HepG2 (cell line): ENCODE data around the gene FGD3. TPM values are rescaled to one million over a fixed set of nuclear protein-coding genes. Genes with fewer than 3 reads are reported as not detected.

Experiments used
- ATAC-seq: fragments of 200-7000 bp; cut with Tn5 transposase; 3 replicates; pipeline ENCODE4 v1.9.1; 2020; ENCODE audit warnings: mild to moderate bottlenecking, moderate library complexity
- BruUV-seq: library from RNA; stranded (reverse); fragments of 400-500 nt; replicated peaks from 2 replicates; lab custom pipeline; 2021; lab: Mats Ljungman, UMichigan
- CTCF ChIA-PET: fragments of 300-600 bp; formaldehyde crosslinking; extraction: SDS; loops from one replicate; lab custom pipeline; 2021; ENCODE audit warnings: low total read pairs, inconsistent platforms, low intra/inter-chr PET ratio; lab: Yijun Ruan, JAX
- POLR2A ChIA-PET: fragments of 350-600 bp; sonication (Branson Sonifier 250); formaldehyde crosslinking; loops from one replicate; lab custom pipeline; 2020; ENCODE audit warnings: antibody characterized with exemption, inconsistent platforms; lab: Yijun Ruan, JAX
- DNase-seq: peaks from one replicate; pipeline ENCODE4 v3.0.0-alpha.2; 2015; ENCODE audit warnings: low spot score
- FAIRE-seq: peaks from 3 replicates; lab custom pipeline; 2011; peaks lifted over from hg19 to GRCh38; lab: Jason Lieb, UNC
- H2AFZ ChIP-seq: one replicate; pipeline ENCODE4 v1.6.1; 2011; ENCODE audit warnings: low read length, inconsistent platforms
- H3K27ac ChIP-seq: fragments of 300-600 bp; 3 replicates; pipeline ENCODE4 v1.8.0; 2011; ENCODE audit warnings: mixed run types, mild to moderate bottlenecking, mixed read lengths, low read length, inconsistent platforms; ENCODE audit not compliant: insufficient read depth; ENCODE audit errors: extremely low read length
- H3K27me3 ChIP-seq, 2 experiments: fragments of 200-600 bp in 1 of 2; 2 replicates in 1 of 2; 3 replicates in 1 of 2; pipeline versions ENCODE4 v1.6.0 to v1.8.0; 2011; ENCODE audit warnings: low read length in 2 of 2, mild to moderate bottlenecking in 2 of 2, moderate library complexity in 2 of 2, inconsistent platforms in 1 of 2; ENCODE audit not compliant: insufficient read depth in 2 of 2, control insufficient read depth in 1 of 2
- H3K36me3 ChIP-seq, 2 experiments: fragments of 200-600 bp in 1 of 2; replicated peaks in 1 of 2; 2 replicates in 1 of 2; 3 replicates in 1 of 2; pipeline versions ENCODE4 v1.5.1 to v1.8.0; 2011; ENCODE audit warnings: low read length in 2 of 2, inconsistent platforms in 1 of 2; ENCODE audit not compliant: insufficient read depth in 2 of 2, control insufficient read depth in 1 of 2
- H3K4me1 ChIP-seq: 2 replicates; pipeline ENCODE4 v1.5.1; 2012; ENCODE audit warnings: low read length, inconsistent platforms; ENCODE audit not compliant: insufficient read depth
- H3K4me2 ChIP-seq: 2 replicates; pipeline ENCODE4 v1.6.0; 2011; ENCODE audit warnings: low read depth, low read length, inconsistent platforms
- H3K4me3 ChIP-seq, 3 experiments: fragments of 200-600 bp in 1 of 3; sonication (generic), shearing (Covaris generic) in 1 of 3; replicated peaks in 1 of 3; 2 replicates each; pipeline ENCODE4 v1.5.1; 2011 to 2016; ENCODE audit warnings: low read length in 3 of 3, inconsistent platforms in 2 of 3, low read depth in 2 of 3, mild to moderate bottlenecking in 2 of 3, control low read depth in 1 of 3, mixed read lengths in 1 of 3; ENCODE audit not compliant: insufficient read depth in 1 of 3
- H3K79me2 ChIP-seq: one replicate; pipeline ENCODE4 v1.6.1; 2011; ENCODE audit warnings: low read length, inconsistent platforms; ENCODE audit not compliant: insufficient read depth
- H3K9ac ChIP-seq: 2 replicates; pipeline ENCODE4 v1.6.0; 2011; ENCODE audit warnings: mild to moderate bottlenecking, low read depth, low read length, inconsistent platforms; ENCODE audit not compliant: insufficient read depth
- H3K9me3 ChIP-seq: 2 replicates; pipeline ENCODE4 v1.5.1; 2012; ENCODE audit warnings: mild to moderate bottlenecking, low read length
- H4K20me1 ChIP-seq: 2 replicates; pipeline ENCODE4 v1.6.0; 2011; ENCODE audit warnings: inconsistent platforms, mild to moderate bottlenecking, low read length, moderate library complexity; ENCODE audit not compliant: insufficient read depth
- ARNT ChIP-seq: fragments of 450-650 bp; IDR thresholded peaks from 2 replicates; pipeline ENCODE4 v1.6.1; 2017
- ARNTL ChIP-seq: sonication (generic); formaldehyde crosslinking; IDR thresholded peaks from 2 replicates; pipeline ENCODE4 v1.4.0; 2020; ENCODE audit warnings: mild to moderate bottlenecking, missing genetic modification reagents
- FOSL2 ChIP-seq: sonication (generic); formaldehyde crosslinking; IDR thresholded peaks from 2 replicates; pipeline ENCODE4 v1.4.0; 2020; ENCODE audit warnings: missing genetic modification reagents
- FOXO1 ChIP-seq: sonication (generic); formaldehyde crosslinking; IDR thresholded peaks from 2 replicates; pipeline ENCODE4 v1.4.0; 2020; ENCODE audit warnings: missing genetic modification reagents
- FOXP1 ChIP-seq, 2 experiments: fragments of 450-650 bp in 1 of 2; IDR thresholded peaks; 2 replicates each; pipeline ENCODE4 v1.6.1; 2017 to 2018; ENCODE audit warnings: antibody characterized with exemption in 1 of 2
- HMGXB3 ChIP-seq: sonication (generic); formaldehyde crosslinking; IDR thresholded peaks from 2 replicates; pipeline ENCODE4 v1.4.0; 2020; ENCODE audit warnings: missing genetic modification reagents, borderline replicate concordance
- HNRNPL ChIP-seq: fragments of 200-400 bp; formaldehyde crosslinking; IDR thresholded peaks from 2 replicates; pipeline ENCODE4 v1.6.1; 2017; ENCODE audit warnings: mild to moderate bottlenecking, low read depth, low read length
- HOXA9 ChIP-seq: sonication (generic); formaldehyde crosslinking; IDR thresholded peaks from 2 replicates; pipeline ENCODE4 v1.8.1; 2022; ENCODE audit warnings: missing genetic modification reagents, mild to moderate bottlenecking, moderate library complexity, borderline replicate concordance
- MNT ChIP-seq: fragments of 450-650 bp; IDR thresholded peaks from 2 replicates; pipeline ENCODE4 v1.6.1; 2016
- SAFB2 ChIP-seq: sonication (generic); formaldehyde crosslinking; IDR thresholded peaks from 2 replicates; pipeline ENCODE4 v1.5.1; 2020; ENCODE audit warnings: missing genetic modification reagents, low read depth, mild to moderate bottlenecking, borderline replicate concordance
- TEAD2 ChIP-seq: sonication (generic); formaldehyde crosslinking; IDR thresholded peaks from 2 replicates; pipeline ENCODE4 v1.9.0; 2021; ENCODE audit warnings: missing genetic modification reagents
- ZFP36L2 ChIP-seq: sonication (generic); formaldehyde crosslinking; IDR thresholded peaks from 2 replicates; pipeline ENCODE4 v1.4.0; 2020; ENCODE audit warnings: missing genetic modification reagents
- ZFP82 ChIP-seq: sonication (generic); formaldehyde crosslinking; IDR thresholded peaks from 2 replicates; pipeline ENCODE4 v1.5.1; 2020; ENCODE audit warnings: mild to moderate bottlenecking, missing genetic modification reagents, borderline replicate concordance
- ZNF143 ChIP-seq: sonication (generic); formaldehyde crosslinking; IDR thresholded peaks from 2 replicates; pipeline ENCODE4 v1.4.0; 2020; ENCODE audit warnings: missing genetic modification reagents
- ZNF501 ChIP-seq: sonication (generic); formaldehyde crosslinking; IDR thresholded peaks from 2 replicates; pipeline ENCODE4 v1.5.1; 2020; ENCODE audit warnings: mild to moderate bottlenecking, moderate library complexity, missing genetic modification reagents
- ZNF878 ChIP-seq: sonication (generic); formaldehyde crosslinking; IDR thresholded peaks from 2 replicates; pipeline ENCODE4 v1.8.1; 2023; ENCODE audit warnings: mild to moderate bottlenecking, missing genetic modification reagents, moderate library complexity
- whole genome bisulfite sequencing: methylation state at CpG from one replicate; pipeline ENCODE4 v1.1.6; 2017; ENCODE audit warnings: low lambda C conversion rate; 5-methylcytosine and 5-hydroxymethylcytosine counted together
- in situ Hi-C: cut with HindIII; loops from 2 replicates; pipeline ENCODE4 v1.10.0; 2017; ENCODE audit warnings: low pct_unique_long_range_greater_than_20kb; ENCODE audit not compliant: extremely low pct_ligation_motif_present
- intact Hi-C: fragments of 100-400 bp; cut with micrococcal nuclease; formaldehyde crosslinking; loops from one replicate; pipeline ENCODE4 v1.10.0; 2022; ENCODE audit not compliant: unreplicated experiment
- polyA plus RNA-seq, 8 experiments: library from polyadenylated mRNA; depleted of rRNA in 3 of 8; stranded (reverse) in 7 of 8; unstranded in 1 of 8; fragments of >200 nt; fragmentation: Illumina TruSeq in 4 of 8; extraction: Trizol in 4 of 8; gene quantifications; 2 replicates each; pipeline versions ENCODE4 v1.2.1 to v1.2.3, GENCODE V29; 2011 to 2016; ENCODE audit warnings: low read depth in 4 of 8, missing spikeins in 1 of 8, mixed read lengths in 1 of 8; ENCODE audit not compliant: insufficient read depth in 1 of 8
- total RNA-seq, 5 experiments: library from RNA; depleted of rRNA; stranded (reverse); fragments of >200 nt; fragmentation: Illumina TruSeq; extraction: Trizol; gene quantifications; 2 replicates each; pipeline ENCODE4 v1.2.3, GENCODE V29; 2016; ENCODE audit warnings: low read depth in 1 of 5
- TF ChIP-seq, protein P1 (sequence below): IDR thresholded peaks from 2 replicates; pipeline ENCODE4 v1.6.1; 2016; ENCODE audit warnings: missing compliant biosample characterization, missing genetic modification reagents, borderline replicate concordance

The FGD3 gene
- total and polyA plus RNA-seq, 2 of the 13 experiments (the other 11 are each of a cell fraction or from before 2014, with no cell fraction given), result 0.53 to 1.1 TPM

DNA sequence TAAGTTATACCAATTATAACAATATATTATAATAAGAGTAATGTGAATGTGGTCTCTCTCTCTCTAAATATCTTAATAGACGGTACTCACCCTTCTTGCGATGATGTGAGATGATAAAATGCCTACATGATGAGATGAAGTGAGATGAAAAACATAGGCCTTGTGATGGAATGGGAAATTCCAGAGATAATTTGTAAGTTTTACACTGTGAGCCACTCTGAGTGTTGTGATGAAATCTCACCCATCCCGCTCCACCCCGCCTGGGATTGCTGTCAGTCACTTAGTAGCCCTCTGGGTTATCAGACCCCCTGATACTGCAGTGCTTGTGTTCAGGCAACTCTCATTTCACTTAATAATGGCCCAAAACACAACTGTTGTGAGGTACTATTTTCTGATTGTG is 121.6 kb downstream of the FGD3 start:
- in situ Hi-C loops (no loop called here), intact Hi-C loops (no loop called here)
- Histone ChIP-seq H3K27me3 (no peaks in the 10 kb centered on the region), H3K9ac (no peak overlapping the region), H3K4me3 (no peak overlapping the region), H3K4me1 (0 out of 2 replicates have a peak, but pooled peaks cover 7% of the 10 kb centered on the region), H2AFZ (no peak overlapping the region), H3K9me3 (no peaks in the 10 kb centered on the region), H4K20me1 (no peaks in the 10 kb centered on the region), H3K79me2 (no peaks in the 10 kb centered on the region), H3K4me2 (no peak overlapping the region), H3K36me3 (no peaks in the 10 kb centered on the region), H3K27ac (no peak overlapping the region)
- ChIA-PET CTCF (no interaction called here), POLR2A (no interaction called here)
- no peak for TF ChIP-seq FOSL2 (CRISPR knock-in tag)
- TF ChIP-seq FOXP1 (IDR thresholded peaks at IDR 0.05), result no peak
- no peak for TF ChIP-seq FOXP1 (CRISPR knock-in tag; IDR thresholded peaks at IDR 0.05)
- TF ChIP-seq HNRNPL, result no peak
- TF ChIP-seq ZNF878 (CRISPR knock-in tag), result no peak
- no peak for TF ChIP-seq HOXA9 (CRISPR knock-in tag)
- TF ChIP-seq SAFB2 (CRISPR knock-in tag), result no peak
- TF ChIP-seq ZNF501, result no peak
- no peak for TF ChIP-seq ZFP36L2 (CRISPR knock-in tag)
- no peak for TF ChIP-seq ARNTL
- no peak for TF ChIP-seq TEAD2 (CRISPR knock-in tag)
- no peak for TF ChIP-seq FOXO1 (CRISPR knock-in tag)
- no peak for TF ChIP-seq ARNT
- no peak for TF ChIP-seq ZFP82 (CRISPR knock-in tag)
- no peak for TF ChIP-seq HMGXB3 (CRISPR knock-in tag)
- TF ChIP-seq MNT, result no peak
- TF ChIP-seq, protein P1, sequence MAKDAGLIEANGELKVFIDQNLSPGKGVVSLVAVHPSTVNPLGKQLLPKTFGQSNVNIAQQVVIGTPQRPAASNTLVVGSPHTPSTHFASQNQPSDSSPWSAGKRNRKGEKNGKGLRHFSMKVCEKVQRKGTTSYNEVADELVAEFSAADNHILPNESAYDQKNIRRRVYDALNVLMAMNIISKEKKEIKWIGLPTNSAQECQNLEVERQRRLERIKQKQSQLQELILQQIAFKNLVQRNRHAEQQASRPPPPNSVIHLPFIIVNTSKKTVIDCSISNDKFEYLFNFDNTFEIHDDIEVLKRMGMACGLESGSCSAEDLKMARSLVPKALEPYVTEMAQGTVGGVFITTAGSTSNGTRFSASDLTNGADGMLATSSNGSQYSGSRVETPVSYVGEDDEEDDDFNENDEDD, result no peak
- no peak for TF ChIP-seq ZNF143 (CRISPR knock-in tag)
- no peak for ATAC-seq
- no TSS peak for BruUV-seq
- WGBS, result 90% methylated on average over 4 of the region's 4 CpGs
- FAIRE-seq, result no peak
- DNase-seq, result no peak
